Midbrain (tissue), 1 donor: ENCODE results near the gene WNT2.
"Not testable (repeated sequence)": the region's sequence is repeated elsewhere in the genome, so short reads cannot be mapped to it uniquely, and the experiment has no call there.

Experiments
- DNase-seq: peaks from one replicate; lab custom pipeline; 2025; lab: John Stamatoyannopoulos, UW

WNT2 gene

DNA sequence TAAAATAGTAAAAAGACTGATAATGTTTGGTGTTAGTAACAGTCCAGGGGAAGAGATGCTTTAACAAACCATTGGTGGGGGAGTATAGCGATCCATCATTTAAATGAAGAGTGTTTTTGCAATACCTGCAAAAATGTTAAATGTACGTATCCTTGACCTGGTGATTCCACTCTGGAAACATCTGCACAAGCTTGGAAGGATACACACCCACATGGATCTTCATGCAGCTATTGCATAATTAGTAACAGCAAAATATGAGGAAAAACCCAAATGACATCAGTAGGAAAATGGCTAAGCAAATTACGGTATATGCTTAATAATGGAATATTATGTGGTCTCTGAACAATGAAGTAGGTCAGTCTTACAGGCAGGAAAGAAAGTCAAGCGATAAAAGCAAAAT is 20.5 kb downstream of the WNT2 start:
- no peak for DNase-seq

DNA sequence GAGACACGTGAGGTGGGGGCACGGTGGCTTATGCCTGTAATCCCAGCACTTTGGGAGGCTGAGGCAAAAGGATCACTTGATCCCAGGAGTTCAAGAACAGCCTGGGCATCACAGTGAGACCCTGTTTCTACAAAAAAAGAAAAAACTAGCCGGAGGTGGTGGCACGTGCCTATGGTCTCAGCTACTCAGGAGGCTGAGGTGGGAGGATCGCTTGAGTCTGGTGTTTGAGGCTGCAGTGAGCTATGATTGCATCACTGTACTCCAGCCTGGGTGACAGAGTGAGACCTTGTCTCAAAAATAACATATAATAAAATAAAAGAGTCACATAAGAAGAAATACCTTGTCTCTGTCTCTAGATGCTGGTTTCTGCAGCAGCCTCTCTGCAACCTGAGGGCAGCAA is 22.4 kb downstream of the WNT2 start:
- DNase-seq = not testable (repeated sequence)

DNA sequence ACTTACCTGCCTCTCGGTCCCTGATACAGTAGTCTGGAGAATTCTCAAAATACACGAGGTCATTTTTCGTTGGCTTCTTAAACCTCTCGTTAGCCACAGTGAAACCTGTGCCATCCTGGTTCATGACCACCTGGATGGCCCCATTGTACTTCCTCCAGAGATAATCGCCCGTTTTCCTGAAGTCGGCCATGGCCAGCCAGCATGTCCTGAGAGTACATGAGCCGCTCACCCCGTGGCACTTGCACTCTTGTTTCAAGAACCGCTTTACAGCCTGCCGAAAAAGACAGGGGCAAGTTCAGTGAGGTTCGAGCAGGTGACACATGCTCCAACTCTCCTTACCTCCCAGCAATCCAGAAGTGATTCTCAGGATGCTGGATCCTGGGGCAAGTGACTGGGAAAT is 25.3 kb downstream of the WNT2 start:
- no peak for DNase-seq

DNA sequence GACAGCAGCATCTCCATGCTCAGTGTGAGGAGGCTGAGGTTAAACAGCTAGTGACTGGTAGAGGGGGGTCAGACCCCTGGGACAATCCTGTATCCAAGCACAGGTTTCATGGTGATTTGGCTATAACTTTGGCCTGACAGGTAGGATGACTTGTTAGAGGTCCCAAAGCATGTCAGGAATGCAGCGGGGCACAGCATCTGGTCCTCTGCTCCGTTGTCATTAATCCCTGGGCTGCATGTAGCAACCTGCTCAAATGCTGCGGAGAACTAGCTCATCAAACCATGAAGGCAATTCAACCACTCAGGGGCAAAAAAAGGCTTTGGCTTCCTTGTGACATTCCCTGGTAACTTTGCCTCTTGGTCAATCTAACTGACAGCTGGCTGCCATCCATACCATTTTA is 26.8 kb downstream of the WNT2 start:
- DNase-seq = no peak

DNA sequence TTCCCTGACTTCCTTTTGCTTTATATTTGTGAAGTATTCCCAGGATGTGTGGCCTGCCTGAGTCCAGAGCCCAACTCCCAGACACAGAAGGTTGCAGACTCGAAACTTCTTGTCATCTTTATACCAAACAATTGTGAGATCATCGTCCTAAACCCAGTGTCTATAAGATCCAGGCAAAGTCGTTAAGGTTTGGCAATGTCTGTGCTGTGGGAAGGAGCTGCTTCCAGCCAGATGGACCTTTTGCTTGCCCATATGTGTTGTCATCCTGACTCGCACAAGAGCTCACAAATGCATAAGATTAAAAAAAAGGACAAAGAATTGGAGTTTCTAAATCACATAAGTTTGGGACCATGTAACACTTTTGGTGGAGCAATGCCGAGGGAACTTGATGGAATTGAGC is 37.0 kb downstream of the WNT2 start:
- no peak for DNase-seq

DNA sequence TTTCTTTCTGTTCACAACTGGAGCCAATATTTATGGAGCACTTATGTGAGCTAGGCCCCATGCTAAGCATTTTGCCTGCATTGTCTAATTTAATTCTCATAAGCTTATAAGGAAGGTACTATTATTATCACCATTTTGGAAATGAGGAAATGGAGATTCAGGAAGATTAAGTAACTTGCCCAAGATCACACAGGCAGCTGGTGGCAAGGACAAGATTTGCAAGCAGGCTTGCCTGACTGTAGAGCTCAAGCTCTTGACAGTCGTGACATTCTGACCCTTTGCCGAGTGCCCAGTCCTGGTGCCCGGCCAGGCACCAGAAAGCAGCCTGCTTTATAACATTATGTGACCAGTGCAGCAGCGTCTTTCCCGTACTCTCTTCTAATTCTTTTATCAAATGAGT is 38.2 kb downstream of the WNT2 start:
- DNase-seq = no peak

DNA sequence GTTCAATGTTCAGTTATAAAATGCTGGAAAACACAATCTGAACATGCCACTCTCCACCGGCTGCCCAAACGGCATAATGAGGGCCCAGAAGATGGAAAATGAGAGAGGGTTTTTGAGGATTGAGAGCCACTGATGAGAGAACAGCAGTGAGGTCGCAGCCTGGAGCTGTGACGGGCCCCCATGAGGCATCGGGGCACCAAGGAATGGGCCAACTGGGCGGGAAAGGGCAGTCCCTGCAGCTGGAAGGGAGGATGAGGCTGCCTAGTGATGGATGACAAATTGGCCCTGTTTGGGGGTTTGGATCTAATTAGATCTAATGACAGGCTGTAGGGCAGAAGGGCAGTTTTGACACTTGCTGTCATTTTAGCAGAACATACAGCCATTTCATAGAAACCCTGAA is 39.1 kb downstream of the WNT2 start:
- DNase-seq = peak; percentile 3

DNA sequence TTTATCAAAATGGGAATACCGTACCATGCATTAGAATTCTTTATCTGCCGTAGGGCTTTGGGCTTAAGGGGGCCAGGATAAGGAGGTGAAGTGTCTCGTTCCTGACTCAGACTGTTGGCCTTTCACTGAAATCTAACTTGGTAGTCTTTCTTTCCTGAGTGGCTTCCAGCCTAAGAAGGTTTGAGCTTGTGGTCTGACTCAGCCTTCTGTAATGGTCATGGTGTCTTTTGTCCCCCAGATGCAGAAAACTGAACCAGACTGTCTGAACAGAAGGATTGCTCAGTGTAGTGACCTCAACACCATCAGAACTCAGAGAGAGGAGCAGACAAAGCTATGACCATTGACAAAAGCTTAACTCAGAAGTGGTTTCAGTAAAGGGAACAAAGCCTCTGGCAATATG is 39.5 kb downstream of the WNT2 start:
- DNase-seq = no peak

DNA sequence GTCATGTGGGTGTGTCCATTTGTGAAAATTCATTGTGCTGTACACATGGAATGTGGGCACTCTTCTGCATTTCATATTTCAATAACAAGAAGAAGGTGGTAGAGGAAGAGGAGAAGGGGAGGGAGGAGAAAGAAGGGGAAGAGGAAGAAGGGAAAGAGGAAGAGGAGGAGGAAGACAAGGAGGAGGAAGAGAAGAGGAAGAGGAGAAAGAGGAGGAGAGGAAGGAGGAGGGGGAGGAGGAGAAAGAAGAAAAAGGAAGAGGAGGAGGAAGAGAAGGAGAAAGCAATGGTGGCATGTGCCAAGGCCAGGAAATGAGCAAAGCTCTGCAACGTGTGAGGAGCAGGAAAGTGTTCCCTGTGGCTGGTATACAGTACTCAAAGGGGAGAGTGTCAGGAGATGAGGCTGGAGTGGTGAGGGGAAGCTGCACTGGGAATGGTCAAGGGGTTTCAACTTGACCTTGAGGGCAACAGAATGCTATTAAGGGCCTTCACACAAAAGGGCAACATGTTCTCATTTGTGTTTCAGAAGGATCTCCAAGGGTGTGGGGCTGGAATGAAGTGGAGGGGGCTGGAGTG is 40.5 kb downstream of the WNT2 start:
- DNase-seq = no peak

DNA sequence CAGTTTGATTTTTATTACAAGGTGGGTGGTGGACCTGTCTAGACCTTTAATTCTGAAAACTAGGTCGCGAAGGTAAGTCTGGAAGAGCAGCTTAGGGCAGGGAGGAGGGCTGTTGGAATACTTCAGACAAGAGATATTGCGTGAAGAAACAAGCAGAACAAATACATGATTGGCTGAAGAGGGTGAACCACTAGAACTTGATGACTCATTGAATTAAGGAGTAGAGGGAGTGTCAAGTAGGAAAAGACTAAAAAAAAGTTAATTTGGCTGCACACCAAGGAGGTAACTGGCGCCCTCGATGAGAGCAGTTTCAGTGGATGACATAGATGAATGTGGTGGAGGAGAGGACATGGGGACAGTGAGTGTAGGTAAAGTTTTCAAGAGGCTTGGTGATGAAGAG is 41.3 kb downstream of the WNT2 start:
- no peak for DNase-seq

DNA sequence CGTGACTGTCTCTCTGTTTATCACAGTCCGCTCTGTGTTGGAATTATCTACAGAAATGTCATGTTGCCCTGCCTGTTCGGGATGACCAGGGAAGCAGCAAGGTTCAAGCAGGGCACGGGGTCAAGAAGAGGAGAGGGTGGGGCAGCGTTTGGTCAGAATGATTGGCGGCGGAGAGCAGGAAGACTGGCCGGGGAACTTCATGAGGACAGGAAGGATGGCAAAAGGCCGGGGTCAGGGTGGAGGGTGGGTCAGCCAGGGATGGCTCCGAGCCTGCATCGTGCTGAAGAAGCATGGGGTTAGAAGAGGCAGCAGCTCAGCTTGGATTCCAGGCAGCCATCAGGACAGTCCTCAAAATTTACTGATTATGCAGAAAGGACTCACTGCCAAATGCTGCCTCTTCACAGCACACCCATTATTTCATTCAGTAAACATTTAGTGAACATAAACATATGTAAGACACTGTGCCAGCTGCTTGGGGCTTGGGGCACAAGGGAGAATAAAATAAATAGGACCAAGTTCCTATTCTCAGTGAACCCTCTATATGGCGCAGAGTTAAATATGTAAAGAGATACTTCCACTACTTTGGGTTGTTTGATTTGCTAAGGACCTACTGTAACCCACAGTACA is 42.8 kb downstream of the WNT2 start:
- no peak for DNase-seq

DNA sequence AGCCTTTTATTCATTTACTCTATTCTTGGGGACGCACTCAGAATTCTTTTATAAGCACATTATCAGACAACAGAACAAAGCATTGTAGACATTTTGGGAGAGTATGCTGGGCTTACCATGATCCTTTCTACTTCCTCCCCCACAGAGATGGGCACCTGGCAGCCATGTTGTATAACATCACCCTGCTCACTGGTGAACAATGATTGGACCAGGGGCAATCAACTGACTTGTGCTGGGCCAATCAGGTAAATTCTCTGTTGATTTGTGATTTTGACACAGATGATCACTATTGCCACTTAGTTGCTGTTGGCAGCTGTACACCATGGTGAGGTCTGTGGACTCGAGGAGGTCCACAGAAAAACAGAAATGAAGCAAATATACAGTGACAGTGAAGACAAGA is 43.7 kb downstream of the WNT2 start:
- DNase-seq = no peak

DNA sequence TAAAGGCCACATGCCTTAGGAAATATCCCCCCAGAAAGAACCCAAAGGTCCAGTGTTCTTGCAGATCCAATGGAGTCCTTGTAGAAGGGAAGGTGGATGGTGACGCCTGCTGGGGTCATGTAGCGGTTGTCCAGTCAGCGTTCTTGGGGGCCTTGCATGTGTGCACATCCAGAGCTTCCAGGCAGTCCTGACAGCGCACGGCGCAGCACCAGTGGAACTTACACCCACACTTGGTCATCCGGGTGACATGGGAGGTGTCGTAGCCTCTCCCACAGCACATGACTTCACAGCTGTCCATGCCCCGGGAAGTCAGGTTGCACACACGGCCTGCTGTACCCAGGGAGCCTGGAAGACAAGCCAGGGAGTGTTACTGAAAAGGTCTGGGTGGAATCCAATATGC is 44.8 kb downstream of the WNT2 start:
- no peak for DNase-seq

DNA sequence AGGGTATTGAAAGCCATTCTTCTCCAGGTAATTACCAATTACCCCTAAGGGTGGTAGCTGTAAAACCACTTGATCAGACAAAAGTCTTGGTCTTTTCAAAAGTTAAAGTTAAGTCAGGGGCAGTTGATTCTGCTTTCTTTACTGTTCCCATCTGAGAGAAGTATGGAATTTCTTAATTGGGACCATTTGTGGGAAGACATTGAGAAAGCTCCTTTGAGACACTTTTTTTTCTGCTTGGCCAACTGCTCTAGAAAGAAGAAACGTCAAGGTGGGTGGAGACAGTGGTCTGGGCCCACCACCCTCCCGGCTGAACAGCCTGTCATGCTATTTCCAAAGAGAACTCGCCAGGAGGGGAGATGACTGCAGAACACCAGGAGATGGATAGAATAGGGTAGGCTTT is 45.3 kb downstream of the WNT2 start:
- no peak for DNase-seq

DNA sequence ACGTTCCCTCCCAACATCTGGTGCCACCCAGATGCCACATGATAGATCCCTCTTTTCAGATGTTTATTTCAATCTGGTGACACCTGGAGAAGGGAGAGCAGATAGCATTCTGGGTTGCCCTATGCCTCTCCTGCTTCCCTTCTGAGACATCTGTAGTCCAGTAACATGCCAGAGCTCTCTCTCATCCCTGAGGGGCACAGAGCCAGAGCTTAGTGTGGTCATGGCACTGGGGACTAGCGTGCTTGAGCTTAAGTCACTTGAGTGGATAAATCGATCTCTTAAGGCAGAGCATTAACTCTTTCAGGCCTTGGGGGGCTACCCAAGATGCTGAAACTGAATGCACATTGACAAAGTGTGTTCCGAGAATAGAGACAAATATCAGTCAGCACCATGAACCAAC is 47.9 kb downstream of the WNT2 start:
- no peak for DNase-seq

DNA sequence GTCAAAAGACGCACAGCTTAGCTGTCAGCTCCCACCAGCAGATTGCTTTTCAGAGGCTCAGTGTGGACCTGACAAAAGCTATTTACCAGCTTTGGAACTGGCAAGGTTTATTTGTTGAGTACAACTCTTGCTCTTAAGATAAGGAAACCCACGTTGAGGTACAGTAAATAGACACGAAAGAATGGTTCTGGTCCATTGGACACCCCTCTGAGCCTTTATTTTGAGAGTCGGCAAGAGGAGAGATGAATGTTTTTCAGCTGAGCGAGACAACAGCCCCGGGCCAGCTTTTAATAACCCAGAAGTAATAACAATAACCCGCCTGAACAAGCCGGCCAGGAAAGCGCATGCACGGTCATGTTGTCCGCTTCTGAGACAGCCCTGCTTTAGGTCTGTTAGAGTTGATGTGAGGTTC is 49.0 kb downstream of the WNT2 start:
- no peak for DNase-seq

DNA sequence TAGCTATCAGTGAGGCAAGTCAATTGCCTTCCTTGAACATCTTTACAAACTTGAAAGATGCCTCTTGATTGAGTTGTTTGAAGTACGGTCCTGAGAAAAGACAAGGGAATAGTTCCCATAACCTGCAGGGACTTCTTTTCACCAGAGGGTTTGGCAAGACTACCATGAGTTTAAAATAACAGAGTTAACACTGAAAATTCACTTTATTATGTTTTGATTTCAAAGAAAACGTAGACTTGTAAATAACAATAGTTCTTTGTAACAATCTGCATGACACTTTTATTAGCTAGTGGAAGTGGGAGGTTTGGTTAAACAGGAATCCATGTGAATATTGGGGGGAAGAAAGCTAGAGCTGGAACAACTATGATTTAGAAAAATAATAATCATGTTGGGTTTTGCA is 49.5 kb downstream of the WNT2 start:
- no peak for DNase-seq

DNA sequence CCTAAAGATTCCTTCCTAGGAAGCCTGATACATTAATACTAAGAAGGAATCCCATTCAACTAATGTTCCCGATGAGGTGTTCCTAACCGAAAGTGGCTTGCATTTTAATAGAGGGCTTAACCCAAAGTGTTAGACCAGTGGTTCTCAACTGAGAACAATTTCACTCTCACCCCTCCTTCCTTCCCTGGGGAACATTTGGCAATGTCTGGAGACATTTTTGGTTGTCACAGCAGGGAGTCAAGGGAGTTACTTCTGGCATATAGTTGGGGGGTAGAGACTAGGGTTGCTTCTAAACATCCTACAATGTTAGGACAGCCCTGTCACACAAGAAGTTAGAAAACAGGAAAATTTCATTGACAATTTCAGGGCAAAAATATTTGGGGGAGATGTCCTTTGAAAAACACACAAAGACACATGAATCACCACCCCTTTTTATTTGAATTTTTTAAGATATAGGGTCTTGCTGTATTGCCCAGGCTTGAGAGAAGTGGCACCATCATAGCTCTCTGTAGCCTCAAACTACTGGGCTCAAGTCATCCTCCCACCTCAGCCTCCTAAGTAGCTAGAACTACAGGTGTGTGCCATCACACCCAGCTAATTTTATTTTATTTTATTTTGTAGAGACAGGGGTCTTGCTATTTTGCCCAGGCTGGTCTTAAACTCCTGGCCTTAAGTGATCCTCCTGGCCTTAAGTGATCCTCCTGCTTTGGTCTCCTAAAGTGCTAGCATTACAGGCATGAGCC is 50.7 kb downstream of the WNT2 start:
- DNase-seq = no peak

DNA sequence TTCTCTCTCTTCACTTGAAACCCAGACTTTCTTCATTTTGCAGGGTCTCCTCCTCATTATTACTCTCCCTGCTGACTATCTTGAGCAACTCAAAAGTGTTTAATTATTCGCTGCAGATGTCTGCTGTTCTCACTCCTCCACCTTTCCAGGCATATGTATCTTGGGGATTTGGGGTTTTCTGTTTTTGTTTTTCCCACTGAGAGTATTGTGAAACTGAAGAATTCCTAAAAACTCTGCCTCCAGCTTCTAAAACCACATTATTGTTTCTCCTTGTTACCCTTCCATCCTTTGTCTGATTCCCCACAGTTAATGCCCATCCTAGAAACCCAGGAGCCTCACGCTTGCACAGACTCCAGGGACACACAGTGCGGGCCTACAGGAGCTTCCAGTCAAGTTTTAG is 51.3 kb downstream of the WNT2 start:
- no peak for DNase-seq

DNA sequence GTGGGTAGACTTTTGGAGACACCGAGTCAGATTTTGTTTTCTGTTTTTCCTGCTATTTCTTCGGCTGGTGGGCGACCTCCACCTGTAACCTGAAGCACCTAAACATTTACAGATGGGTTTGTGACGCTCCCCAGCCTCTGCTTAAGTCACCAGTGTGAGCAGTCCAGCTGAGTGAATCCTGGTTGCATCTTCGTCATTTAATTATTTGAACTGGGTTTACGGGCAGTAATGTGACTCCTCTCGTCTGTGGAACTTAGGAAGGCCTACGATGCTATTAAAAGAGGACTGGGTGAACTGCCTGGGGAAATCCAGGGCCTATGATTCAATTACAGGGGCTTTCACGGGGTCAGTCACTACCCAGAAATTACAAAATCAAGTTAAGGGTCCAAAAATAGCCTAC is 52.5 kb downstream of the WNT2 start:
- DNase-seq = no peak

DNA sequence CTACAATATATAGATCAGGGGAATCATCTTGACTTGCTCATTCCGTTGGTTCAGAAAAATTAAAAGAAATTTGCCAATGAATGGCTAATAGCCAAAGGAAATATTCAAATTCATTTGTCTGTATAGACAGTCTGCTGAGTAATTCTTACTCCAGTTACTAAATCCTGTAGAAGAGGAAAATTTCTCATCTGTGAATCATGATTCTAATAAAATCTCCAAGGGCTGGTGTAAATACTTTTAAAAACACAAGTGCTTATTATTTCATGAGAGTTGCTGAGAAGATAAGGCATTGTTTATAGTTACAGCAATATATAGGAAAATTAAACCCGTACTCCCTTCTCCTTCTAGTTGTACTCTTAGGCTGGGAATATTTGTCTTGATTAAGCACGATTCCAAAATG is 53.0 kb downstream of the WNT2 start:
- DNase-seq = no peak

DNA sequence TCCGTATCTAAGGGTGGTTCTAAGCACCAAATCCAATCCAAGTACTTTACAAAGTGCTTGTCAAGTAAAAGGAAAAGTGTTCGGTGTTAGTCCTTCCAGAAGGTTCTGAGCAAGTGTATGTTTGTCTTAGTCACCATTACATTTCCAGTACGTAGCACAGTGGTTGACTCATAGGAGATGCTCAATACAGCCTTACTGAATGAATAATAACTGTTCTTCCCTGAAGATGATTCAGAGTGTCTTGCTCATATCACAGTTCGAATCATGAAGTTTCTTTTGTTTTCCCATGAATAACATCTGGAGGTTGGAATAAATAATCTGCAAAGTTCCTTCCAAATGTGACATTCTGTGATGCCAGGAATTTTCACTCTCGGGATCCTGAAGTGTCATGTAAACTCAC is 53.4 kb downstream of the WNT2 start:
- DNase-seq = no peak

DNA sequence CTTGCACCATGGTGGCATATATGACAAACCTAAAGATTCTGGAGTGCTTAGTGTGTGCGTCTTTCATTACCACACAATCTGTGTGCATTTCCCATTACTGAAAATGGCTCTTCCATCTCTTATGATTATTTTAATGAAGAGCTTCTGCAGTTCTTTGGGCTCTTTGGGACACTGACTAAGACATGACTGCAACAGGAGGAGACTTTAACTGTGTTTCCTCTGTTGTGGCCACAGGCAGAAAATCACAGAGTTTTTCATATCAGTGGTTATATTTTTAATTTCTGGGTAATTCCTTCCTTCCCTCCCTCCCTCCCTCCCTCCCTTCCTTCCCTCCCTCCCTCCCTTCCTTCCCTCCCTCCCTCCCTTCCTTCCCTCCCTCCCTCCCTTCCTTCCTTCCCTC is 58.1 kb downstream of the WNT2 start:
- DNase-seq = no peak

DNA sequence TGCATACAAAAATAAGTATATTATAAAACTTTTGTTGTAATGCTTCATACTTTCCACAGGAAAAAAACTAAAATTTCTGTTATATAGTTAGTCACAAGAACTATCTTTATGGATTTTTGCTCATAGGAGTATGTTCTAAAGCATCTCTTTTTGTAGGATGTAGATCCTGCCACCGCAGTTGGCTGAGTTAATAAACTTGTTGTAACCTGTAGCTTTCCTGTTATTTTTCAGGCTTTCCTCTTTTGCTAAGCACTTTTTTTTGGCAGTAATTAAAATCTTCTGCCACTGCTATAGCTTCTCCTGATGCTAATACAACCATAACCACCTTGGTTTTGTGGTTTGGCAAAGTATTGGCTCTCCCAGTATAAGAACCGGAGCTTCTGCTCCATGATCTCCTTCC is 60.3 kb downstream of the WNT2 start:
- no peak for DNase-seq
